ENCODE measurements around the gene MTPN.

The MTPN gene

GRCh38 chr7:135879233-135879632, 97.9 kb downstream of the MTPN start:
- no peak for DNase-seq (ENCODE audit: extremely low spot score)
- CTCF ChIA-PET, result no interaction called here
- TF ChIP-seq CTCF (IDR thresholded peaks at IDR 0.05; ENCODE audit: control extremely low read depth, extremely low read depth, low read depth, missing control alignments), result no peak
- POLR2A ChIA-PET, result no interaction called here

- CTCF ChIA-PET, result no interaction called here
- no peak for TF ChIP-seq CTCF (IDR thresholded peaks at IDR 0.05; ENCODE audit: control extremely low read depth, extremely low read depth, low read depth, missing control alignments)
- no peak for DNase-seq (ENCODE audit: extremely low spot score)
- POLR2A ChIA-PET, result interaction anchor here (0.6 kb wide), 1 partner anchor 290 kb away, joined by 3 read pairs; no protein-coding TSS in a partner anchor
Measured at GRCh38 chr7:135878284-135878683, 98.9 kb downstream of the MTPN start.

GRCh38 chr7:135877805-135878204, 99.4 kb downstream of the MTPN start:
- ChIA-PET CTCF (no interaction called here), POLR2A (interaction anchor here (0.6 kb wide), 1 partner anchor 290 kb away, joined by 3 read pairs; no protein-coding TSS in a partner anchor)
- TF ChIP-seq CTCF (IDR thresholded peaks at IDR 0.05; ENCODE audit: control extremely low read depth, extremely low read depth, low read depth, missing control alignments), result no peak
- DNase-seq (ENCODE audit: extremely low spot score), result no peak
